ENCODE results near the gene VAT1. TPM values are rescaled to one million over a fixed set of nuclear protein-coding genes. Genes with fewer than 3 reads are reported as not detected.
A peak's percentile ranks its signal among the peaks of the same experiment; 100 is the strongest.

VAT1 gene
- total and polyA plus RNA-seq, 2 of the 13 experiments (the other 11 are each of a cell fraction or from before 2014, with no cell fraction given) = 143 to 205 TPM

DNA sequence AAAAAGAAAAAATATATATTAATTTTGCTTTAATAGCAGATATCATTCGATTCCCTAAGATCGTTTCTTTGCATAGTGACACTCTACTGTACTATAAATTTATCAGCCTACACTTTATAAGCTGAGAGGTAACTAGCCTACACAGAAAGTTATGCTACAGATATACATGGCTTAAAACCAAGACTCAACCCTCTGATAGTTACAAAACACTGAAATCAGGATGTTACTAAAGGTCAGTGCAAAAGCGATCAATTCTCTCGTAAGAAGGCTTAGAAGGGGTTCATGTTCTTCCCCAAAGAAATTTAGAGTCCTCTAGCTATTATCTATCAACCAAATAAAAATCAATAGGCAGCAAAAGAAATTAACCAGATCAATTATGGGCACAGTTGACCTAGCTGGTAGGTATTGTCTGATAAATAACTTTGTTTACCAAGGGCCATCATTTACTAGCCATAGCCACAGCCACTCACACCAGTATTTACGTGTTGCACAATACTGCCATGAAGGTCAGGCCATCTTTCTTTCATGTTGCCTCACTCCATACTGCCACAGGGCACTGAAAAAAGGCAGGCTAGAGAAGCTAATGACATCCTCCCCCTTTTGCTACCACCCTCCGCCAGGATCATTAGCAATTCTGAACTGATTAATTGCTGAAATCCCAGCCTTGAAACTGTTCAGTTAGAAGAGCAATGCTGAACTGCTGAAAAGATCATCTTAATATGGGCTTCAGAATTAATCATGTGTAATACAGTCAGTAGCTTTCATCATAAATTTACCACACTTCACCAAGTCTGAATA lies 46.6 kb upstream of the VAT1 start (continued):
- TF ChIP-seq, protein P1, sequence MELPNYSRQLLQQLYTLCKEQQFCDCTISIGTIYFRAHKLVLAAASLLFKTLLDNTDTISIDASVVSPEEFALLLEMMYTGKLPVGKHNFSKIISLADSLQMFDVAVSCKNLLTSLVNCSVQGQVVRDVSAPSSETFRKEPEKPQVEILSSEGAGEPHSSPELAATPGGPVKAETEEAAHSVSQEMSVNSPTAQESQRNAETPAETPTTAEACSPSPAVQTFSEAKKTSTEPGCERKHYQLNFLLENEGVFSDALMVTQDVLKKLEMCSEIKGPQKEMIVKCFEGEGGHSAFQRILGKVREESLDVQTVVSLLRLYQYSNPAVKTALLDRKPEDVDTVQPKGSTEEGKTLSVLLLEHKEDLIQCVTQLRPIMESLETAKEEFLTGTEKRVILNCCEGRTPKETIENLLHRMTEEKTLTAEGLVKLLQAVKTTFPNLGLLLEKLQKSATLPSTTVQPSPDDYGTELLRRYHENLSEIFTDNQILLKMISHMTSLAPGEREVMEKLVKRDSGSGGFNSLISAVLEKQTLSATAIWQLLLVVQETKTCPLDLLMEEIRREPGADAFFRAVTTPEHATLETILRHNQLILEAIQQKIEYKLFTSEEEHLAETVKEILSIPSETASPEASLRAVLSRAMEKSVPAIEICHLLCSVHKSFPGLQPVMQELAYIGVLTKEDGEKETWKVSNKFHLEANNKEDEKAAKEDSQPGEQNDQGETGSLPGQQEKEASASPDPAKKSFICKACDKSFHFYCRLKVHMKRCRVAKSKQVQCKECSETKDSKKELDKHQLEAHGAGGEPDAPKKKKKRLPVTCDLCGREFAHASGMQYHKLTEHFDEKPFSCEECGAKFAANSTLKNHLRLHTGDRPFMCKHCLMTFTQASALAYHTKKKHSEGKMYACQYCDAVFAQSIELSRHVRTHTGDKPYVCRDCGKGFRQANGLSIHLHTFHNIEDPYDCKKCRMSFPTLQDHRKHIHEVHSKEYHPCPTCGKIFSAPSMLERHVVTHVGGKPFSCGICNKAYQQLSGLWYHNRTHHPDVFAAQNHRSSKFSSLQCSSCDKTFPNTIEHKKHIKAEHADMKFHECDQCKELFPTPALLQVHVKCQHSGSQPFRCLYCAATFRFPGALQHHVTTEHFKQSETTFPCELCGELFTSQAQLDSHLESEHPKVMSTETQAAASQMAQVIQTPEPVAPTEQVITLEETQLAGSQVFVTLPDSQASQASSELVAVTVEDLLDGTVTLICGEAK (IDR thresholded peaks at IDR 0.05) = no peak
- TF ChIP-seq, protein P1 (CRISPR knock-in tag; IDR thresholded peaks at IDR 0.05) = no peak; the same call in 1 of the 2 replicates
- no peak for TF ChIP-seq ZNF891 (CRISPR knock-in tag; IDR thresholded peaks at IDR 0.05)
- TF ChIP-seq, protein P2, sequence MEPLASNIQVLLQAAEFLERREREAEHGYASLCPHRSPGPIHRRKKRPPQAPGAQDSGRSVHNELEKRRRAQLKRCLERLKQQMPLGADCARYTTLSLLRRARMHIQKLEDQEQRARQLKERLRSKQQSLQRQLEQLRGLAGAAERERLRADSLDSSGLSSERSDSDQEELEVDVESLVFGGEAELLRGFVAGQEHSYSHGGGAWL (CRISPR knock-in tag; IDR thresholded peaks at IDR 0.05) = no peak
- TF ChIP-seq ZNF253 (CRISPR knock-in tag; IDR thresholded peaks at IDR 0.05; ENCODE audit: borderline replicate concordance) = no peak
- no peak for TF ChIP-seq ZNF782 (CRISPR knock-in tag; IDR thresholded peaks at IDR 0.05; ENCODE audit: borderline replicate concordance)
- TF ChIP-seq, protein P3, sequence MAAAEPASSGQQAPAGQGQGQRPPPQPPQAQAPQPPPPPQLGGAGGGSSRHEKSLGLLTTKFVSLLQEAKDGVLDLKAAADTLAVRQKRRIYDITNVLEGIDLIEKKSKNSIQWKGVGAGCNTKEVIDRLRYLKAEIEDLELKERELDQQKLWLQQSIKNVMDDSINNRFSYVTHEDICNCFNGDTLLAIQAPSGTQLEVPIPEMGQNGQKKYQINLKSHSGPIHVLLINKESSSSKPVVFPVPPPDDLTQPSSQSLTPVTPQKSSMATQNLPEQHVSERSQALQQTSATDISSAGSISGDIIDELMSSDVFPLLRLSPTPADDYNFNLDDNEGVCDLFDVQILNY (CRISPR knock-in tag; conservative IDR thresholded peaks at IDR 0.05) = no peak
- TF ChIP-seq SPEN (CRISPR knock-in tag; IDR thresholded peaks at IDR 0.05; ENCODE audit: low read depth) = peak; percentile 73; the same call in 1 of the 2 replicates
- TF ChIP-seq, protein P4, sequence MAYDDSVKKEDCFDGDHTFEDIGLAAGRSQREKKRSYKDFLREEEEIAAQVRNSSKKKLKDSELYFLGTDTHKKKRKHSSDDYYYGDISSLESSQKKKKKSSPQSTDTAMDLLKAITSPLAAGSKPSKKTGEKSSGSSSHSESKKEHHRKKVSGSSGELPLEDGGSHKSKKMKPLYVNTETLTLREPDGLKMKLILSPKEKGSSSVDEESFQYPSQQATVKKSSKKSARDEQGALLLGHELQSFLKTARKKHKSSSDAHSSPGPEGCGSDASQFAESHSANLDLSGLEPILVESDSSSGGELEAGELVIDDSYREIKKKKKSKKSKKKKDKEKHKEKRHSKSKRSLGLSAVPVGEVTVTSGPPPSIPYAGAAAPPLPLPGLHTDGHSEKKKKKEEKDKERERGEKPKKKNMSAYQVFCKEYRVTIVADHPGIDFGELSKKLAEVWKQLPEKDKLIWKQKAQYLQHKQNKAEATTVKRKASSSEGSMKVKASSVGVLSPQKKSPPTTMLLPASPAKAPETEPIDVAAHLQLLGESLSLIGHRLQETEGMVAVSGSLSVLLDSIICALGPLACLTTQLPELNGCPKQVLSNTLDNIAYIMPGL (CRISPR knock-in tag; IDR thresholded peaks at IDR 0.05; ENCODE audit: borderline replicate concordance in 1 of 2, low read depth in 1 of 2) = peak in 1 of 2 experiments; percentile 77; a peak in 1 of 4 replicates
- TF ChIP-seq ZNF670 (CRISPR knock-in tag; IDR thresholded peaks at IDR 0.05; ENCODE audit: borderline replicate concordance) = no peak
- no peak for TF ChIP-seq PAX8 (CRISPR knock-in tag; IDR thresholded peaks at IDR 0.05; ENCODE audit: borderline replicate concordance)
- TF ChIP-seq, protein P5, sequence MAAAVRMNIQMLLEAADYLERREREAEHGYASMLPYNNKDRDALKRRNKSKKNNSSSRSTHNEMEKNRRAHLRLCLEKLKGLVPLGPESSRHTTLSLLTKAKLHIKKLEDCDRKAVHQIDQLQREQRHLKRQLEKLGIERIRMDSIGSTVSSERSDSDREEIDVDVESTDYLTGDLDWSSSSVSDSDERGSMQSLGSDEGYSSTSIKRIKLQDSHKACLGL (CRISPR knock-in tag; IDR thresholded peaks at IDR 0.05) = no peak
- TF ChIP-seq ZNF3 (CRISPR knock-in tag; IDR thresholded peaks at IDR 0.05) = no peak; the same call in 1 of the 2 replicates
- TF ChIP-seq IRF2 (CRISPR knock-in tag; IDR thresholded peaks at IDR 0.05) = peak; percentile 98
